Right atrium auricular region (tissue), 2 donors: ENCODE results near the gene TTC28. TPM values are rescaled to one million over a fixed set of nuclear protein-coding genes. Genes with fewer than 3 reads are reported as not detected.
"Not testable (repeated sequence)": the region's sequence is repeated elsewhere in the genome, so short reads cannot be mapped to it uniquely, and the experiment has no call there.

Experiments
- DNase-seq: peaks from one replicate; pipeline ENCODE4 v3.0.0-alpha.2; 2019; ENCODE audit warnings: low spot score
- H3K27ac ChIP-seq, 2 donors: fragments of 200-600 bp; sonication (generic); 1 replicate in 1 of 2; 2 replicates in 1 of 2; pipeline ENCODE4 v1.5.1; 2016 to 2019
- H3K27me3 ChIP-seq, 2 donors: fragments of 200-600 bp; sonication (generic); one replicate each; pipeline versions ENCODE4 v1.5.1 to v1.6.0; 2017 to 2019
- H3K36me3 ChIP-seq: fragments of 200-600 bp; sonication (generic); one replicate; pipeline ENCODE4 v1.5.1; 2016
- H3K4me1 ChIP-seq, 2 donors: fragments of 200-600 bp; sonication (generic); one replicate each; pipeline versions ENCODE4 v1.5.1 to v1.6.0; 2017 to 2019
- H3K4me3 ChIP-seq, 2 donors: fragments of 200-600 bp; sonication (generic); 1 replicate in 1 of 2; 2 replicates in 1 of 2; pipeline ENCODE4 v1.5.1; 2017 to 2019; ENCODE audit warnings: mild to moderate bottlenecking in 1 of 2, moderate library complexity in 1 of 2
- H3K9me3 ChIP-seq, 2 donors: fragments of 200-600 bp; sonication (generic); one replicate each; pipeline ENCODE4 v1.5.1; 2019
- CTCF ChIP-seq, 2 donors: fragments of 200-600 bp; sonication (generic); IDR thresholded peaks; one replicate each; pipeline ENCODE4 v1.5.1; 2019; ENCODE audit warnings: antibody characterized with exemption in 2 of 2
- total RNA-seq, 2 donors: library from RNA; depleted of rRNA; stranded (reverse); fragments of >200 nt; gene quantifications; one replicate each; pipeline ENCODE4 v1.1.0, GENCODE V29; 2016

TTC28 gene
- total RNA-seq, 2 donors from 2014 or later, result 22.1 to 22.3 TPM

- H3K27ac ChIP-seq, result no peak overlapping the region
Observed at GRCh38 chr22:28365371-28365770, 314.3 kb downstream of the TTC28 start.

DNA sequence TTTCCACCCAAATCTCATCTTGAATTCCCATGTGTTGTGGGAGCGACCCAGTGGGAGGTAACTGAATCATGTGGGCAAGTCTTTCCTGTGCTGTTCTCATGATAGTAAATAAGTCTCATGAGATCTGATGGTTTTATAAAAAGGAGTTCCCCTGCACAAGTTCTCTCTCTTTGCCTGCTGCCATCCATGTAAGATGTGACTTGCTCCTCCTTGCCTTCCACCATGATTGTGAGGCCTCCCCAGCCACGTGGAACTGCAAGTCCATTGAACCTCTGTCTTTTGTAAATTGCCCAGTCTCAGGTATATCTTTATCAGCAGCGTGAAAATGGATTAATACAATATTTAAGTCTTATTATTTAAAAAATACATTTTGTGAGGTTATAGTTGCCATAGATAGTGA lies 315.5 kb downstream of the TTC28 start:
- not testable (repeated sequence) for H3K4me1 ChIP-seq, H3K4me3 ChIP-seq, H3K27ac ChIP-seq, H3K36me3 ChIP-seq, DNase-seq, H3K9me3 ChIP-seq, H3K27me3 ChIP-seq

More at GRCh38 chr22:28365371-28365770, 314.3 kb downstream of the TTC28 start:
- Histone ChIP-seq H3K4me3 (no peak overlapping the region), H3K9me3 (peaks cover 0 to 6% of the 10 kb centered on the region in 2 donors), H3K36me3 (no peaks in the 10 kb centered on the region), H3K4me1 (no peaks in the 10 kb centered on the region), H3K27me3 (no peaks in the 10 kb centered on the region)
- no peak for DNase-seq
- TF ChIP-seq CTCF (IDR thresholded peaks at IDR 0.05), result no peak

- H3K36me3 ChIP-seq, result no peaks in the 10 kb centered on the region
- H3K9me3 ChIP-seq, result no peaks in the 10 kb centered on the region
- no peak overlapping the region for H3K27ac ChIP-seq
Observed at GRCh38 chr22:28360939-28361338, 318.7 kb downstream of the TTC28 start.

DNA sequence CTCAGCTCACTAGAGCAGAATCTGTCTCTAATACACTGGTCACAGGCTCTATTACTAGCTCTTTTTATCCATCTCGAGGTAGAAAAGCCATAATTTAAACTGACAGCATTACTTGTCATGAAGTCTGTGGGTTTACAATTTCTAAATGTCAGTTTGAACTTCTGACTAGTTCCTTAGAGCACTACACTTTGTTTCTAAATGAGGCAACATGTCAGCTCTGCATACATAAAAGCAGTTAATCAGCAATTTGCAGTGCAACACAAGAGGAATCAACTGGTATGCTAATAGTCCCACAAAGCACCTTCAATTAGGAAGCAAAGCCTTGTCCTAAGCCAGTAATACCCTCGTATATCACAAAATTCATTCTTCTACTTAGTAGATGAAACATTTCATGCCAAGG lies 321.3 kb downstream of the TTC28 start:
- no peaks in the 10 kb centered on the region for H3K36me3 ChIP-seq
- no peaks in the 10 kb centered on the region for H3K4me1 ChIP-seq
- H3K9me3 ChIP-seq, result no peaks in the 10 kb centered on the region
- TF ChIP-seq CTCF (IDR thresholded peaks at IDR 0.05), result no peak
- no peak overlapping the region for H3K4me3 ChIP-seq
- no peaks in the 10 kb centered on the region for H3K27me3 ChIP-seq
- no peak overlapping the region for H3K27ac ChIP-seq
- no peak for DNase-seq

More at GRCh38 chr22:28360939-28361338, 318.7 kb downstream of the TTC28 start:
- no peak overlapping the region for H3K4me3 ChIP-seq
- TF ChIP-seq CTCF (IDR thresholded peaks at IDR 0.05), result no peak
- no peak for DNase-seq
- no peaks in the 10 kb centered on the region for H3K27me3 ChIP-seq
- H3K4me1 ChIP-seq, result no peaks in the 10 kb centered on the region

DNA sequence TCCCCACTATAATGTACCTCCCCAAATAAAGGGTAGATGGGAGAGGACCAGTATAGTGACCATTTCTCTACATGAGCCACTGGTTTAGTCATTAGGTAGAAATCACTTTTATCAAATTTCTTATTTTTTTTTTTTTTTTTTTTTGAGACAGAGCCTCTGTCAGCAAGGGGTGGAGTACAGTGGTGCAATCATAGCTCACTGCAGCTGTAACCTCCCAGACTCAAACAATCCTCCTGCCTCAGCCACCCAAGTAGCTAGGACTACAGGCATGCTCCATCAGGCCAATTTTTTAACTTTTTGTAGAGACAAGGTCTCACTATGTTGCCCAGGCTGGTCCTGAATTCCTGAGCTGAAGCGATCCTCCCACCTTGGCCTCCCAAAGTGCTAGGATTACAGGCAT lies 322.4 kb downstream of the TTC28 start:
- Histone ChIP-seq H3K27ac (no peak overlapping the region), H3K4me1 (no peaks in the 10 kb centered on the region), H3K9me3 (no peaks in the 10 kb centered on the region), H3K4me3 (no peak overlapping the region), H3K36me3 (no peaks in the 10 kb centered on the region), H3K27me3 (no peaks in the 10 kb centered on the region)
- no peak for TF ChIP-seq CTCF (IDR thresholded peaks at IDR 0.05)
- no peak for DNase-seq

- DNase-seq, result no peak
- Histone ChIP-seq H3K27me3 (no peaks in the 10 kb centered on the region), H3K36me3 (no peaks in the 10 kb centered on the region), H3K27ac (no peak overlapping the region), H3K4me1 (peaks cover 0 to under 1% of the 10 kb centered on the region in 2 donors), H3K4me3 (no peak overlapping the region), H3K9me3 (no peaks in the 10 kb centered on the region)
- no peak for TF ChIP-seq CTCF (IDR thresholded peaks at IDR 0.05)
Observed at GRCh38 chr22:28351476-28351875, 328.2 kb downstream of the TTC28 start.
